Activated CD4-positive, CD25-positive, alpha-beta regulatory T cell treated with anti-CD3 and anti-CD28 coated beads, Interleukin-2, amount 50 U/mL, for 24 hours (primary cell): ENCODE results near the gene SDF2L1.
"Not testable (repeated sequence)": the region's sequence is repeated elsewhere in the genome, so short reads cannot be mapped to it uniquely, and the experiment has no call there.

ENCODE experiments used
- ATAC-seq, 2 donors: fragments of 150-1000 bp; cut with Tn5 transposase; one replicate each; pipeline ENCODE4 v1.10.0; 2021; ENCODE audit warnings: mild to moderate bottlenecking in 1 of 2, moderate library complexity in 1 of 2

SDF2L1 gene, protein sequence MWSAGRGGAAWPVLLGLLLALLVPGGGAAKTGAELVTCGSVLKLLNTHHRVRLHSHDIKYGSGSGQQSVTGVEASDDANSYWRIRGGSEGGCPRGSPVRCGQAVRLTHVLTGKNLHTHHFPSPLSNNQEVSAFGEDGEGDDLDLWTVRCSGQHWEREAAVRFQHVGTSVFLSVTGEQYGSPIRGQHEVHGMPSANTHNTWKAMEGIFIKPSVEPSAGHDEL

DNA sequence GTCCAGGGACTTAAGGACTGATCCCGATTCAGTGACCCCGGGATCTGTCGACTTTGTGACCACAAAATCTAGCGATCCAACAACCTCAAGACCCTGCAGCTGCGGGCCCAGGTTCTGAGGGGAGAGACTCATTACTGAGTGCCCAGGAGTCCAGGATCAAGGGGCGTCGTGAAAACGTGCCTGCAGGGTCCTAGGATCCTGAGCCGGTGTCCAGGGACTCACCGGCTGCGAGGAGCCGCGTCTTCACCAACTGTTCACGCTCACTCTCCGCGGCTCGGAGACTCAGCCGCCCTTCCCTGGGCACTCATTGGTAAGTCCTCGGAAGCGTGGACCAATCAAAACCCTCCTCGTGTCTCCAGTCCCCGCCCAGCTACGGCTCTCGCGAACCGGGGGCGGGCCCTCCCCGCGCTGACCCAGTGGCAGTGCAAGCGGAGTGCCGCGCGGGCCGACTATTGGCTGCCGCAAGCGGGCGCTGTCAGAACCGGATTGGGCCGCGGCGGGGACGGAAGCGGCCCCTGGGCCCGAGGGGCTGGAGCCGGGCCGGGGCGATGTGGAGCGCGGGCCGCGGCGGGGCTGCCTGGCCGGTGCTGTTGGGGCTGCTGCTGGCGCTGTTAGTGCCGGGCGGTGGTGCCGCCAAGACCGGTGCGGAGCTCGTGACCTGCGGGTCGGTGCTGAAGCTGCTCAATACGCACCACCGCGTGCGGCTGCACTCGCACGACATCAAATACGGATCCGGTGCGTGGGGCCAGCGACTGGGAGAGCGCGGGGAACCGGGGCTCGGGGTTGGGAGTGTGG, at the start of gene SDF2L1:
TSS of gene SDF2L1 (plus strand) at position 514 of the 795 bp plus-strand sequence. CDS start at position 549, 35 bp downstream.
- peak; percentile 97 to 98 for ATAC-seq

GRCh38 chr22:21592422-21592821, 49.7 kb upstream of the SDF2L1 start:
- ATAC-seq: no peak

DNA sequence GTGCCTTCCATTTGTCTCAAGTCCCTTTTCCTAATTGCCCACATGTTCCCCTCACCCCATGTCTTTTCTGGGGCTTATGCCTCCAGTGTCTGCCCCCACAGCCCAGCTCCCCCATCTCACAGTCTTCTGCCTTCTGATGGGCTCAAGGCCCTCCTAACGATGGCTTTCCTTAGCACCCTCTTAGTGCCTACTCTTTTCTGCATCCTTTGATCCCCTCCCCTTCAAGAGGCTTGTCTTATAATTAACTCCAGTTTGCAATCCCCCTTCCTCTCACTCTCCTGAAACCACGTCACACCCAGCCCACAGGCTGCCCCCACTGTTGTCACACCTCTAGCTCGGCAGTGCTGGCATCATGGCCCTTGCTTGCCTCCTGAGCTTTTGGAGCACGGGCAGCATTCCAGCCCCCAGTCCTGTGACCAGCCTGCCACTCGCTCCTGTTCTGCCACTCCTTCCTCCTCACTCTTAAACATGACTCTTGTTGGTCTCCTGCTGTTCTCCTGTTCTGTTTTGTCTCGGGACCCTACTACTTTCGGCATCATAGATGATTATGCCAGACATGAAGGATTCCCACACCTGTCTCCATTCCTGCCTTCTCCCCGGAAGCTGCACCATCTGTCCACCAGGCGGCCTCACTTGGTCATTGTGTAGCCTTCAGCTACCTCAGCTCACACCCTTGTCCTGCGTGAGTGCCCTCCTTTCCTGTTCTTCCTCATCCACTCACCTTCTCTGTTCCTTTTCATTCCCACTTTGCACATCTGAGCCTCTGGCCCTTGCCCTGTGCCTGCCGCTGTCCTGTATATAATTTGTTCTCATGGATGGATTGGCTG, 48.5 kb upstream of the SDF2L1 start:
- no peak for ATAC-seq

DNA sequence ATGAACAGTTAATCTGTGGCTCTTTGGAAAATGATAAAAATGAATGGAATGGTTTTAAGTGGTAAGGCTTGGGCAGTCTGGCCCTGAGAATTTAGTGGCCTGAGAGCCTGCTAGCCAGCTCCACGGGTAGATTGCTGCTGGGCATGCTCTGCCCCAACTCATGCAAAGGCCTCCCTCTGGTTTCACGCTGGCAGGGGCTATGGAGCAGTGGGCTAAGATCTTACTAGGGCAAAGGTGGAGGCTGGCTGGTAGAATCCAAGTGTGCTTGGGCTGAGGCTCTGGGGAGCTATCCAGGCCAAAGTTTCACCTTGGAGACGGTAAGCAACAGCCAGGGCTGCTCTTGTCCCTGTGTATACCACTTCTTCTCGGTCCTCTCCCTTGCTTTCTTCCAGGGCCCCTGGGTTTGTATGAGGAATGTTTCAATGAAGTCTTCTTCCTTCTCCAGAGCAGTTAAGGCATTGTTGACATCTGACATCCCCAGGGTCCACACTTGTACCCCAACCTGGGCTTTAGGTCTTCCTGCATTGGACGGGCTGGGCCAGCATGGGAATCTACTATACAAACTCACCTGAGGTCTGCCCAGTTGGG, 47.1 kb upstream of the SDF2L1 start:
- no peak for ATAC-seq

- ATAC-seq: not testable (repeated sequence)
These were observed 45.6 kb upstream of the SDF2L1 start for GRCh38 chr22:21596356-21597135.

DNA sequence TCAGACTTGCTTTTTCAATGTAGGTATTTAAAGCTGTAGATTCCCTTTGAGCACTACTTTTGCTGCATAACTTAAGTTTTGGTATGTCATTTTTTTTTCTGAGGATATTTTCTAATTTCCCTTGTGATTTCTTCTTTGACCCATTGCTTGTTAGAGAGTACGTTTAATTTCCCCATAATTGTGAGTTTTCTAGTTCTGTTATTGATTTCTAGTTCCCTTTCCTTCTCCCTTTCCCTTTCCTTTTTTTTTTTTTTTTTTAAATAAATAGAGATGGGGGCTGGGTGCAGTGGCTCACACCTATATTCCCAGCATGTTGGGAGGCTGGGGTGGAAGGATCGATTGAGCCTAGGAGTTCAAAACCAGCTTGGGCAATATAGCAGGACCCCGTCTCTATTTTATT, 43.8 kb upstream of the SDF2L1 start:
- no peak for ATAC-seq

DNA sequence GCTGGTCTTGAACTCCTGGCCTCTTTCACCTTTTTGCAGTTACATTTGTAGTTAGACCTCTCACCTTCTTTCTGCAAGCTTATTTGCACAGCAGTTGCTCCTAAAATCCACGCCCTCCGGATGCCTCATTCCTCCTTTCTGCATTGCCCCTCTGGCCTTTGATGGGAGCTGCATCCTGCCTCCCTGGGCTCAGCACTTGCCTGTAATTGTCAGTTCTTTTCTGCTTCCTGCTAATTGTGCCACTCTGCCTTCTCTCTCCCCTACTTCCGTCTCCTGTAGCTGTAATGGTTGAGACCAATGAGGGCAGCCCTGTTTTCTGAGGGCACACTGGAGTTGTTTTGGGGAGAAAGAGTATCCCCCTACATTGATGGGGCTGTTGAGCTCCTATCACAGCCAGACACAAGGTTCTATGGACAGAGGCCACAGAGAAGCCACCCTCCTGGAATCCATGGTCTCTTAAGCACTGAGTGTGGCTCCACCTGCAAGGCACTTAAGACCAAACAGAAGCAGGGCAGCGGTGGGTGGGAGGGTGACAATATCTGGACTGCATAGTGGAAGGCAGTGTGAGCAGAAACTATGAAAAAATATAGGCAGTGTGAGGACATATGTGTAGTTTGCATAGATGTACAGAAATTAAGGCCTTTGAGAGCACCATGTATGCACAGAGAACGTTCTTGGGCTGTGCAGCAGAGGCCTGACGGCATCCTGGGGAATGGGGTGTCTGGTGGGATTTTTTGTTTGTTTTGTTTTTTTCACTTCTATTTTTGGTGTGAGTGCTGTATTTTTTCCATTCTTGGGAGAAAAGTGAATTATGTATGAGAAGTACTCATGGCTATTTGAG, 42.8 kb upstream of the SDF2L1 start:
- ATAC-seq: no peak

DNA sequence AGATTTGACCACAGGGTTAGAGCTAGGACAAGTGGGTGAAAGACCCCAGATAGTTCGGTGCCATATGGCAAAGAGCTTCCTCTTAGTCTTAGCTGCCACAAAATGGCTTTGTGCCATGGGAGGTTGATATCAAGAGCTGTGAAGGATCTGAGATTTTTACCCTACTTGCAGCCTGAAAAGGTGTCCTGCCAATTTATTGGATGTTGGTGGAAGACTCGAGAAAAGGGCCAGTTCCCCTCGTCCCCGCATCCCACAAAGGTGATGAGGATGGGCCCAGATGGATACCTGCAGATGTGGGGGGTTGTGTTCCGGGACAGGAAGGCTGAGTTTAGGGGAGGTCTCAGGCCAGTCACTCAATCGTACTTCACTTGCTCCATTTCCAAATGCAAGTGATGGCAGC, 39.5 kb upstream of the SDF2L1 start:
- no peak for ATAC-seq

DNA sequence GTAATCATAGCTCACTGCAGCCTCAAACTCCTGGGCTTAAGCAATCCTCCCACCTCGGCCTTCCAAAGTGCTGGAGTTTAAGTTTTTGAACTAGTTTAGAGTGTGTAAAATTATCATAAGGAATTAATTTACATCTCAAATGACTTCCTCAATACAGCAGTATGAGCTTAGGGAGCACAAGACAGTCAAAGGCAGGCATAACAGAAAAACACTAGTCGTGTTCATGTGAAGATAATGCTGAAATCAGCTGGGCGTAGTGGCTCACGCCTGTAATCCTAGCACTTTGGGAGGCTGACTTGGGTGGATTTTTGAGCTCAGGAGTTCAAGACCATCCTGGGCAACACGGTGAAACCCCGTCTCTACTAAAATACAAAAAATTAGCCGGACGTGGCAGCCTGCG, 38.1 kb upstream of the SDF2L1 start:
- no peak for ATAC-seq

DNA sequence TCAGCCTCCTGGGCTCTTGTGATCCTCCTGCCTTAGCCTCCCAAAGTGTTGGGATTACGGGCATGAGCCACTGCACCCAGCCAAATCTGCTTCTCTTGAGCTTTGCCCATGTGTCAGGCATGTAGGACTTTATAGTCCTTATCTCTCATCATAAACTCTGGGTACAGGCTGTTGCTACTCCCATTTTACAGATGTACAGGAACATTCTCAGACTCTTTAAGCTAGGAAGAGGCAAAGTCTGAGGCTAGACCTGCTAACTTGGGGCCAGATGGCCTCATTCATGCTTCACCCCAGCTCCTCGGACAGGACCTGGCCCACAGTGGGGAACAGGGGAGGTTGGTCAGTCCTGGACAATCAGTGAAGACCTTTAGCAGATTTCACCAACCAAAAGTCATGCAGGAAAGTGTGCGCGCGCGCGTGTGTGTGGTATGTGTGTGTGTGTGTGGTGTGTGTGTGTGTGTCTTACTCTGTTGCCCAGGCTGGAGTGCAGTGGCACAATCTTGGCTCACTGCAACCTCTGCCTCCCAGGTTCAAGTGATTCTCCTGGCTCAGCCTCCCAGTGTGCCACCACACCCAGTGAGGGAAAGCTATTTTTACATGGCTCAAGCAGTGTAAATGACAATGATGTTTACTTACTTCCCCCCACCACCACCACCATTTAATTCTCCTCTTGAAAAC, 36.1 kb upstream of the SDF2L1 start:
- ATAC-seq: no peak

DNA sequence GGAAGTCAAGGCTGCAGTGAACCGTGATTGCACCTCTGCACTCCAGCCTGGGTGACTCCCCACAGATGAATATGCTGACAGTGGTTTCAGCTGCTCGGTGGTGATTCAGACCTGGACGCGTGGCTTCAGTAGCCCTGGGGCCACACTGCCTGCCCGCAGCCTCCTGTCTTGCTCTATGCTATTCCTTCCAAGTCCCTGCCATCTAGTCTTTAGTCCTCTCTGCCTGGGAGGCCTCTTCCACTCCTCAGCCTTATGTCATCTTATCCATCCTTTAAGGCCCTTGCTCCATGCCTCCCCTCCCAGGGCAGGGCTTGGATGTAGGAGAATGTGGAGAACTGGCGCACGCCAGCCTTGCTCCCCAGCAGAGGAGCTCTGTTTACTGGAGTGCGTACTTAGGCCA, 35.3 kb upstream of the SDF2L1 start:
- ATAC-seq: no peak

DNA sequence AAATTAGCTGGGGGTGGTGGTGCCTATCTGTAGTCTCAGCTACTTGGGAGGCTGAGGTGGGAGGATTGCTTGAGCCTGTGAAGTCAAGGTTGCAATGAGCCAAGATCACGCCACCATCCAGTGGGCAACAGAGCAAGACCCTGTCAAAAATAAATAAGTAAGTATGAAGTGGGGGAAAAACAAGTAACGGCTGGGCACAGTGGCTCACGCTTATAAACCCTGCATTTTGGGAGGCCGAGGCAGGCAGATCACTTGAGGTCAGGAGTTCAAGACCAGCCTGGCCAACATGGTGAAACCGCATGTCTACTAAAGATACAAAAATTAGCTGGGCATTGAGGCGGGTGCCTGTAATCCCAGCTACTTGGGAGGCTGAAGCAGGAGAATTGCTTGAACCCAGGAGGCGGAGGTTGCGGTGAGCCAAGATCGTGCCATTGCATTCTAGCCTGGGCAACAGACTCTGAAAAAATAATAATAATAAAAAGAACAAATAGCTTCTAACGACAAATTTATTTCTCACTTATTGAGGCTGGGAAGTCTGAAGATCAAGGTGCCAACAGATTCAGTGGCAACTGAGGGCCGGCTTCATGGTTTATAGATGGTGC, 32.4 kb upstream of the SDF2L1 start:
- not testable (repeated sequence) for ATAC-seq

GRCh38 chr22:21611210-21611977, 30.7 kb upstream of the SDF2L1 start:
- ATAC-seq: no peak

DNA sequence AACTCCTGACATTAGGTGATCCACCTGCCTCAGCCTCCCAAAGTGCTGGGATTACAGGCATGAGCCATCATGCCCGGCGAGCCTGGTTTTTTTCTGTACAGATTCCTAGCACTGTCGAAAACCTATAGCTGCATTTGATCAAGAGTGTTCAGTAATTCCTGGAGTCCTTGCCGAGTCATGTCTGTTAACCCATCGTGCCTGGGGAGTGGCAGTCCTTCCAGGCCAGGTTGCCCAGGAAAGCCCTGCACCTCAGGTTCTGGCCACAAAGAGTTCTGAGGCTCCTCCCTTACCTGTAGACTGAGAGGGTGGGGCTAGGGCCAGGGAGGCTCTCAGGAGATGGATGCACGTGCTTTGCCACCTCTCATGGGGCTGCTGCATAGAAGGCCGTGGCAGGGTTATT, 29.2 kb upstream of the SDF2L1 start:
- ATAC-seq: no peak

GRCh38 chr22:21613553-21614233, 28.4 kb upstream of the SDF2L1 start:
- no peak for ATAC-seq

- no peak for ATAC-seq
These were observed 26.4 kb upstream of the SDF2L1 start for GRCh38 chr22:21615731-21616130.

GRCh38 chr22:21617337-21617736, 24.8 kb upstream of the SDF2L1 start:
- not testable (repeated sequence) for ATAC-seq

DNA sequence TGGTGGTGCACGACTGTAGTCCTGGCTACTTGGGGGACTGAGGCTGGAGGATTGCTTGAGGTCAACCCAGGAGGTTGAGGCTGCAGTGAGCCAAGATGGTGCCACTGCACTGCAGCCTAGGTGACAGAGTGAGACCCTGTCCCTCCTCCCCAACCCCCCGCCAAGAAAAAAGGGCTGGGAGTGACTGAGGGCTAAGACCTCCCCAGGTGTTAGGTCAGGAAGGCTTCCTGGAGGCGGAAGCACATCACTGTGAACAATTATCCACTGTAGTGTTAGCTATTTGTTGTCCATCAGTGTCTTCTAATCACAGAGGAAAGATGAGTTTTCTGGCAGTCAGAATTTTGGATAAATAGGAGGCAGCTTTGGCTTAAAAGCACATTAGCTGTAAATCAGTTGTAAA, 21.1 kb upstream of the SDF2L1 start:
- no peak for ATAC-seq
